BE2C (cell line): Measurements from ENCODE around the gene SLC35G6.
A peak's percentile ranks its signal among the peaks of the same experiment; 100 is the strongest.

Experiments used
- DNase-seq: peaks from one replicate; pipeline ENCODE4 v3.0.0-alpha.2; 2020
- H3K27me3 ChIP-seq: fragments of 250-450 bp; sonication (Bioruptor Pico); 2 replicates; pipeline ENCODE4 v1.5.1; 2020; ENCODE audit warnings: mild to moderate bottlenecking
- H3K36me3 ChIP-seq: fragments of 250-450 bp; sonication (Bioruptor Pico); 2 replicates; pipeline ENCODE4 v1.5.1; 2020; ENCODE audit warnings: mild to moderate bottlenecking
- H3K4me1 ChIP-seq: fragments of 250-450 bp; sonication (Bioruptor Pico); 2 replicates; pipeline ENCODE4 v1.5.1; 2020
- H3K4me3 ChIP-seq: 2 replicates; pipeline ENCODE4 v1.5.1; 2011; ENCODE audit warnings: low read depth, low read length
- H3K9me3 ChIP-seq: fragments of 250-450 bp; sonication (Bioruptor Pico); 2 replicates; pipeline ENCODE4 v1.5.1; 2020
- TF ChIP-seq, protein P1 (sequence below): IDR thresholded peaks from 2 replicates; pipeline ENCODE4 v1.5.1; 2012; ENCODE audit warnings: mild to moderate bottlenecking, low read depth, low read length

Gene SLC35G6

DNA sequence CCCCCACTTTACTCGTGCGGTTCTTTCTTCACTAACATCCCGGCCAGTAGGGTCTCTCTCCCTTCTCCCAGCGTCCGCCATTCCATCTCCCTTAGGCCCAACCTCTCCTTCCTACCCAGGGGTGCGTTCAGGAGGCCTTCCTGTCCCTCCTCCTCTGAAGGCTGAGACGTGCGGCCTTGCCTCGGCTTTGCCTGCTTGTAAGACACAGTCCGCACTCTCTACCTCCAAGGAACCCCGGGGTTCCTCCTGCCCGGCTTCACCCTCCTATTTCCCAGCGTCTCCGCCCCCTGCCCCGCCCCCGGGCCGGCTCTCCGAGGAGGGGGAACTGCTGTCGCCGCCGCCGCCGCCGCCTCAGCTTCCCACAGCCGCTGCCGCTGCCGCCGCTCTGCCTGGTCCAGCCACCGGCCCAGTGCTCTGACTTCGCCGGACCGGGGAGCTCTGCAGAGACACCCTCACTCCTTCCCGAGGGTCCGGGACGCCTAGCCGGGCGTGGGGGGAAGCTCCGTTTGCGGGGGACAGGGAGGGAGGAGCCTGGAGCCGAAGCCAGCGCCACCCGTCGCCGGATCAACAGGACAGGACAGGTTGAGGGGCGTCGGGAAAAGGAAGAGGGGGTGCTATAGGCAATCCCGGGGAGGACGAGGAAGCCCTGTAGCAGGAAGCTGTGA is 43.2 kb upstream of the SLC35G6 start:
- Histone ChIP-seq H3K4me3 (peak overlapping the region; percentile 57), H3K36me3 (no peaks in the 10 kb centered on the region), H3K27me3 (peaks cover 9% of the 10 kb centered on the region), H3K4me1 (no peaks in the 10 kb centered on the region), H3K9me3 (no peaks in the 10 kb centered on the region)
- TF ChIP-seq, protein P1, sequence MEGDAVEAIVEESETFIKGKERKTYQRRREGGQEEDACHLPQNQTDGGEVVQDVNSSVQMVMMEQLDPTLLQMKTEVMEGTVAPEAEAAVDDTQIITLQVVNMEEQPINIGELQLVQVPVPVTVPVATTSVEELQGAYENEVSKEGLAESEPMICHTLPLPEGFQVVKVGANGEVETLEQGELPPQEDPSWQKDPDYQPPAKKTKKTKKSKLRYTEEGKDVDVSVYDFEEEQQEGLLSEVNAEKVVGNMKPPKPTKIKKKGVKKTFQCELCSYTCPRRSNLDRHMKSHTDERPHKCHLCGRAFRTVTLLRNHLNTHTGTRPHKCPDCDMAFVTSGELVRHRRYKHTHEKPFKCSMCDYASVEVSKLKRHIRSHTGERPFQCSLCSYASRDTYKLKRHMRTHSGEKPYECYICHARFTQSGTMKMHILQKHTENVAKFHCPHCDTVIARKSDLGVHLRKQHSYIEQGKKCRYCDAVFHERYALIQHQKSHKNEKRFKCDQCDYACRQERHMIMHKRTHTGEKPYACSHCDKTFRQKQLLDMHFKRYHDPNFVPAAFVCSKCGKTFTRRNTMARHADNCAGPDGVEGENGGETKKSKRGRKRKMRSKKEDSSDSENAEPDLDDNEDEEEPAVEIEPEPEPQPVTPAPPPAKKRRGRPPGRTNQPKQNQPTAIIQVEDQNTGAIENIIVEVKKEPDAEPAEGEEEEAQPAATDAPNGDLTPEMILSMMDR, result no peak
- DNase-seq, result peak; percentile 63

DNA sequence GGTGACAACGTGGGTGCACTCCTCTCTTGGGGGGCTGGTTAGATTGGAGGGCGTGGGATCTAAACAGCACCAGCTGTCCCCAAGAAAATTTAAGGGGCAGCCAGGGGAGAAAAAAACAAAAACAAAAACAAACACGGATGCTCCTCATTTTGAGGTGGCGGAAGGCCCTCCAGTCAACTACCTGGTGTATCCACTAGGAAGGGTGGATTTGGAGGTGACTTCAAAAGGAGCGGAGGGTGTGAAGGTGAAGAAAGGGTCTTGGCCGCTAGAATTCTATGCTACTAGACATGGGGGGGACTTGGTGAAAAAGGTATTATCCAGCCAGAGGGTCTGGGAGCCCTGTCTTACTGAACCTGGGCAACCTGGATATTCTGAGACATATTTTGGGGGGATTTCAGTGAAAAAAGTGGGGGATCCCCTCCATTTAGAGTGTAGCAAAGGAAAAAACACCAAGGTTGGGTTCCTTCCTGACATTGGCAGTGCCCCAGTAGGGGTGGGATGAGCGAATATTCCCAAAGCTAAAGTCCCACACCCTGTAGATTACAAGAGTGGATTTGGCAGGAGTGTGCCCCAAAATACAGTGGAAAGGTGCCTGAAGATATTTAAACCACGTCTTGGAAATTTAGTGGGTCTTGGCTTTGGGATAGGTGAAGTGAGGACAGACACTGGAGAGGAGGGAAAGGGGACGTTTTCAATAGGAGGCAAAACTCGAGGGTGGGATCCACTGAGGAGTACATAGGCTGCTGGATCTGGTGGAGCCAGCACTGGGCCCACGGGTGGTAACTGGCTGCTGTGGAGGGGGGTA is 42.4 kb upstream of the SLC35G6 start:
- Histone ChIP-seq H3K4me1 (no peaks in the 10 kb centered on the region), H3K27me3 (peaks cover 9% of the 10 kb centered on the region), H3K9me3 (no peaks in the 10 kb centered on the region), H3K36me3 (no peaks in the 10 kb centered on the region), H3K4me3 (peak overlapping the region; percentile 57)
- DNase-seq, result no peak
- TF ChIP-seq, protein P1, result no peak

DNA sequence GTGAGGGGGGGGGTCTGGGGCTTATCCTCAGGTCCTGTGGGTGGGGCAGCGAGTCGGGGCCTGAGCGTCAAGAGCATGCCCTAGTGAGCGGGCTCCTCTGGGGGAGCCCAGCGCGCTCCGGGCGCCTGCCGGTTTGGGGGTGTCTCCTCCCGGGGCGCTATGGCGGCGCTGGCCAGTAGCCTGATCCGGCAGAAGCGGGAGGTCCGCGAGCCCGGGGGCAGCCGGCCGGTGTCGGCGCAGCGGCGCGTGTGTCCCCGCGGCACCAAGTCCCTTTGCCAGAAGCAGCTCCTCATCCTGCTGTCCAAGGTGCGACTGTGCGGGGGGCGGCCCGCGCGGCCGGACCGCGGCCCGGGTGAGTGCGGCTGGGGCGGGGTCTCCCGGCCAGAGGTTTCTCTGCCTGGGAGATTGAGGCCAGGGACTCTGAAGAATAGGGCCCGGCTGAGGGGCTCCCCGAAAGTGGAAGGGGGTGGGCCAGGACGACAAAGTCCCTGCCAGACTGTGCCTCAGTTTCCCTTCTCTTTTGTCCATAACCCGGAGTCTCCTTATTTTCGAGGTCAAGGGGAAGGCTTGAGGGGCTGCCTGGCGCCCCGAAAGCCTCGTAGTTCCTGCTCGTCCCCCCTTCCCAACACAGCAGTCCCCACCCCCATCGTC is 41.7 kb upstream of the SLC35G6 start, which contains the start of gene FGF11:
Gene FGF11, plus strand, starts transcription at position 51 of the 651 bp plus-strand sequence. Its CDS starts 109 bp downstream, at position 160.
- no peaks in the 10 kb centered on the region for H3K4me1 ChIP-seq
- TF ChIP-seq, protein P1, result no peak
- H3K27me3 ChIP-seq, result peaks cover 9% of the 10 kb centered on the region
- peak within 1 kb of the TSS; percentile 67 for H3K4me3 ChIP-seq
- H3K36me3 ChIP-seq, result no peaks in the 10 kb centered on the region
- no peaks in the 10 kb centered on the region for H3K9me3 ChIP-seq
- DNase-seq, result no peak

DNA sequence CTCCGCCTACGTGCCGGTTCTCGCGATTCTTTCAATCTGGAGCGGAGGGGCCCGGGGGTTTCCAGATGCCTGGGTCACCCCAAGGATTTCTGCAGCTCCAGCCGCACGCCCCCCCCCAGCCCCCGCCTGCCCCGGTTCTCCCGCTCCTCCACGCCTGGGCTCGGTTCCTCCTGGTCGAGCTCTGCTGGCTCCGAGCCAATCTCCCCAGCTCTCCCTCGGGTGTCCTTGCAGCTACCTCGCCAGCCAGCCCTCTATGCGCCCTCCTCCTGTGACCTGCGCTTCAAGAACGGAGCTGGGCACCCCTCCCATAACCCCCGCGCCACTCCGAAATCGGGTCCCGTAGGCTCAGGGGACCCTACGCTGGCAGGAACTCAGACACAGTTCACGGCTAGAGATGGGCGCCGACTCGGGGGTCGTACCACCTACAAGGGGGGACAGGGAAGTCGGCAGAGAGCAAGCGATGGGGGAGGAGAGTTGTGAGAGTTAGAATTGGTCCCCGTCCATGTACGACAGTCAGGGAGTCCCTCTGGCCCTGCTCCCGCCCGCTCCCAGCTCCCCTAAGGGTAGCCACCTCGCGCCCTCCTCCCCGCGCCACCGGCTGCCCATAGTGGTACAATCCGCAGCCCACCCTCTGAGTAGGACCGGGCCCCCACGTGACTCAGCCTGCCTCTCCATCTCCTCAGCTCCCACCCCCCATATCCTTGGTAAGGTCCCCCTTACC is 41.0 kb upstream of the SLC35G6 start:
- Histone ChIP-seq H3K4me1 (no peaks in the 10 kb centered on the region), H3K27me3 (peaks cover 9% of the 10 kb centered on the region), H3K4me3 (peak overlapping the region; percentile 67), H3K36me3 (no peaks in the 10 kb centered on the region), H3K9me3 (no peaks in the 10 kb centered on the region)
- DNase-seq, result peak; percentile 65
- TF ChIP-seq, protein P1, result no peak

DNA sequence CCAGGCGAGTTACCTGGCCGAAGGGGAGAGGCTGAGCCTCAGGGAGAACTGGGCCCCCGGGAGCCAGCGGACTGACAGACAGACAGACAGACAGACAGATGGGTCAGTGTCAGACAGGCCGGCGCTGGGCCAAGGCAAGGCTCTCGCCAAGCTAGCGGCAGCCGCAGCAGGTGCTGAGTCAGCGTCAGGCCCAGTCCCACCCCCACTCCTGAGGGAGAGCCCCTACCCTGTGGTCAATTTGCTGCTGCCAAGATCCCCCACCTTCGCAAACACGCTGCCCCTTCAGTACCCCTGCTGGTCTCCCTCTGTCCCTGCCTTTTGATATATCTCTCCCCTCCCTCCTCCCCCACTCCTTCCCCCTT is 40.4 kb upstream of the SLC35G6 start:
- DNase-seq, result peak; percentile 56
- H3K27me3 ChIP-seq, result peaks cover 9% of the 10 kb centered on the region
- TF ChIP-seq, protein P1, result no peak
- H3K4me1 ChIP-seq, result no peaks in the 10 kb centered on the region
- no peaks in the 10 kb centered on the region for H3K36me3 ChIP-seq
- no peaks in the 10 kb centered on the region for H3K9me3 ChIP-seq
- H3K4me3 ChIP-seq, result peak overlapping the region; percentile 67
